GM21576 (cell line): ENCODE measurements around the gene LRRC74A.

Experiments
- ATAC-seq: cut with Tn5 transposase; IDR thresholded peaks from one replicate; pipeline ENCODE4 v1.9.1; 2021; ENCODE audit warnings: mild to moderate bottlenecking, moderate library complexity; ENCODE audit not compliant: unreplicated experiment

Gene LRRC74A

GRCh38 chr14:76844223-76844622, 18.0 kb downstream of the LRRC74A start:
- ATAC-seq = no peak

GRCh38 chr14:76846331-76847047, 20.3 kb downstream of the LRRC74A start:
- ATAC-seq = no peak

GRCh38 chr14:76848879-76849278, 22.7 kb downstream of the LRRC74A start:
- no peak for ATAC-seq

- ATAC-seq = no peak
These were observed 28.9 kb downstream of the LRRC74A start for GRCh38 chr14:76855066-76855465.

DNA sequence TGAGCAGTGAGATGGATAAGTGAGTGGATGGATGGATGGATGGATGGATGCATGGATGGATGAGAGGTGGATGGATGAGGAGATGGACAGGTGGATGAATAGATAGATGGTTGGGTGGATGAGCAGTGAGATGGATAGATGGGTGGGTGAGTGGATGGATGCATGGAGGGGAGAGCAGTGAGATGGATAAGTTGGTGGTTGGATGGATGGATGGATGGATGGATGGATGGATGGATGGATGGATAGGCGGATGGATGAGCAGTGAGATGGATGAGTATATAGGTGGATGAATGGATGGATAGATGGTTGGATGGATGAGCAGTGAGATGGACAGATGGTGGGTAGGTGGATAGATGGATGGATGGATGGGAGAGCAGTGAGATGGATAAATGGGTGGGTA, 30.6 kb downstream of the LRRC74A start:
- ATAC-seq = no peak

GRCh38 chr14:76861574-76862255, 35.5 kb downstream of the LRRC74A start:
- no peak for ATAC-seq

DNA sequence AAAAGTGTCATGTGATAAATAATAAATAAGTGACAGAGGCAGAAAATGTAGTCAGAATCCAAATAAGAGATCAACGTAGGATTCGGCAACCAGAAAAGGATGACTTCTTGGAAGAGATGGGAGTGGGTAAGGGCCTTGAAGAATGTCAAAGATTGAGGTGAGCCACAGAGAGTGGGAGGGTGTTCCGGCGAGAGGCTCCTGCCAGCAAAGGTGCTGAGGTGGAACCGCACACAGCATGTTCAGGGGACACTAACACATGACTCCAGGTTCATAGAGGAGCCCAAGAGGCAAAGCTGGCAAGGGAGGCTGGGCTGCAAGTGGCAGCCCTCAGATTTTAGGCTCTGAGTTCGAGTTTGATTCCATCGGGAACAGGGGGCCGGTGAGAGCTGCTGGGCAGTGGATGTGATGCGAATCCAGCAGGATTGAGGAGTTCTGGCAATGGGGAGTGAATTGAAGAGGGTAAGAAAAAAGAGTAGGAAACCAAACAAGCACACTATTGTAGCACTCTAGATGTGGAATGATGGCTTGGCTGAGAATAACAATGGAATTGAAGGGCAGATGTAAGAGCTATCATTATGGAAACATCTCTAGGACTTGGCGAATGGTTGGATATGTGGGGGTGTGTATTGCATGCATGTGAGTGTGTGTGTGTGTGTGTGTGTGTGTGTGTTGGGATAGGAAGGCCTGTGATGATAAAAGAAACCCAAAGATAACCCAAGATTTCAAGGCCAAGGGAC, 36.5 kb downstream of the LRRC74A start:
- ATAC-seq = no peak

- ATAC-seq = no peak
These were observed 37.7 kb downstream of the LRRC74A start for GRCh38 chr14:76863724-76864407.

DNA sequence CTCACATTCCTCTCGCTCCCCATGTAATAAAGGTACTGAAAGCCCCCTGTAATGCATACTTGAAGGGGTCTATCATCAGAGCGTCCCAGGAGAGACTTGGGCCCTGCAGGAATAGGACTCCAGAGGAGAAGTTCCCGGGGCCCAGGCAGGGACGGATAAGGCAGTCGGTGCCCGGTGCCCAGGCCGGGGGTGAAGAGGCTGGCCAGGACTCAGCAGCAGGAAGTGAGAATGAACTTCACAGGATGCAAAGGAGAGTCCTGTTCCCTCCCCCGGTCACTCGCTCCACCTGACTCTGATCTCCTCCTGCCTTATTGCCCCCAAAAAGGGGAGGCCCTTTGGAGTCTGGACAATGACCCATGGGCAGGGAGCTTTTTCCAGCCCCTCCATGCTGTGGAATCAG, 40.2 kb downstream of the LRRC74A start:
- ATAC-seq = no peak

- ATAC-seq = no peak
These were observed 41.6 kb downstream of the LRRC74A start for GRCh38 chr14:76867516-76868453.

DNA sequence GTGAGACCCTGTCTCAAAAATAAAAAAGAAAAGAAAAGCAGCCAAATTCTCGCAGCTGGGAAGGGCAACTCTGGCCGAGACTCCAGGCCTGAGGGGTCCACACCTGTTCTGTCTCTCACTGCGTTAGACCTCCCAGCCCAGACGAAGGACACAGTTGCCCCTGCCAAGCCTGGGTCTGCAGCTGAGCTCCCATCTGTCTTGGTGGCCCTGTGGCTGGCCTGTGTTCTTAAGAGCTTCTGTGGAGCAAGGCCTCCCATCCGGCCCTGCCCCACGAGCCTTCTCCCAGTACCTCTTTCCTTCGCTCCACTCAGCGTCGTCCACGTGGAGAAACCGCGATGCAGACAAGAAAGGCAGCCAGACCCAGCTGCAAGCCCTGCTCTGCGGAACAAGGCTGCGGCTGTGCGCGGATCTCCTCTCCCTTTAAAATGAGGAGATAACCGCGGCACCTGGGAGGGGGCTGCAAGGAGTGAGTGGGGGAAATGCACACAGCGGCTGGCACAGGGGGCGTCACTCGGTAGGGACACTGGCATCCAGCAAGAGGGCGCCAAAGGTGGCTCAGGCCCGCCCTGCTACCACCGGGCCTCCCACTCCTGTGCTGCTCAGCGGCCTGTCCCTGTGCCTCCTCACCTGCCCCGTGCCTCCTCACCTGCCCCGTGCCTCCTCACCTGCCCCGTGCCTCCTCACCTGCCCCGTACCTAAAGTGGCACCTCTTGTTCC, 42.4 kb downstream of the LRRC74A start:
- no peak for ATAC-seq

- no peak for ATAC-seq
These were observed 44.0 kb downstream of the LRRC74A start for GRCh38 chr14:76870166-76870565.

- ATAC-seq = no peak
These were observed 46.7 kb downstream of the LRRC74A start for GRCh38 chr14:76872796-76873432.

GRCh38 chr14:76874734-76875133, 48.5 kb downstream of the LRRC74A start:
- no peak for ATAC-seq

DNA sequence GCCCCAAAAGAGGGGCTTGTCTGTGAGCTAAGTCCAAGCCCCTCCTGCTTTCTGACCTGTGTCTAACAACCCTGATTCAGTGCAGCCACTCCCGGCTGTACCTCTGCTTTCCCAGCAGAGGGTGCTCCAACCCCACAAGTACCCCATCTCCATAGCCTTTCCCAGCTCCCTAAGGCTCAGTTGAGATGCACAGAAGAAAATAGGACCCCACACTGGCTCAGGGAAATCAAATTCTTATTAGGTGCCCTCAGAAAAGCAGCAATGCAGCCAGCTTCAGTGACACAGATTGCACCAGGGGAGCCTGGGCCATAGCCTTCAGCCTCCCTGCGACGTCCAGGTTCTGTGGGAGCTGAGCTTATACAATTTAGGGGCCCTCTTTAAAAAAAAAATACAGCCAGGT, 49.9 kb downstream of the LRRC74A start:
- ATAC-seq = no peak

DNA sequence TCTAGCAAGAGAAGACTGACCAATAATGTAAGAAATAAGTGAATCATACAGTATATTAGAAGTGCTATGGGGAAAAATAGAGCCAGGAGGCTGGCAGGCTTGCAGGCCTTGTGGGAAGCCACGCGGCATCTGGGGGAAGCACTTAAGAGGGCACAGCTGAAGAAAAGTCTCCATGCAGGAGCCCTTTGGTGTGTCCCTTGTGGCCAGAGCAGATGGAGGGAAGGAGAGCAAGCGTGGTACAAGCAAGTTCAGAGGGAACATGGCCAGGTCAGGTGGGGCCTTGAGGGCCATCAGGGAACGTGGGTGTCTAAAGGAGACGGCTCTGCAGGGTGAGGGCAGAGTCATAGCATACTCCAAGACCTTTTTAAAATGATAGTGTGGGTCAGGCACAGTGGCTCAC, 51.7 kb downstream of the LRRC74A start:
- no peak for ATAC-seq

DNA sequence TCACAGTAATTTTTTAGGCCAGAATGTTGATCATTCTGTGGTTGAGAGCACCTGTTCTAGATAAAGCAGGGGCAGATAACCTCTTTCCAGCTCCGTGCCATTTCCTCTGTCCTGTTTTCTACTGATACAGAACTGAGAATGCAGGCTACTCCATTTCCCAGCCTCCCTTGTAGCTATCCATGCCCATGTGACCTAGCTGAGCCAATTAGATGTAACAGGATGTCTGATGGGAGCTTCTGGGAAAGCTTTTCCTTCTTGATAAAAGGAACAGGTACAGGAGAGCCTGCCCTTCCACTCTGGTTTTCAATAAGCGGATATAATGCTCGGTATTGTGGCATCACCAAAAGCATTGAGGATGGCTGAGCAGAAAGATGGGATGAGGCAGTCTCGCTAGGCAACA, 54.2 kb downstream of the LRRC74A start:
- ATAC-seq = no peak

GRCh38 chr14:76881348-76881747, 55.1 kb downstream of the LRRC74A start:
- ATAC-seq = no peak

DNA sequence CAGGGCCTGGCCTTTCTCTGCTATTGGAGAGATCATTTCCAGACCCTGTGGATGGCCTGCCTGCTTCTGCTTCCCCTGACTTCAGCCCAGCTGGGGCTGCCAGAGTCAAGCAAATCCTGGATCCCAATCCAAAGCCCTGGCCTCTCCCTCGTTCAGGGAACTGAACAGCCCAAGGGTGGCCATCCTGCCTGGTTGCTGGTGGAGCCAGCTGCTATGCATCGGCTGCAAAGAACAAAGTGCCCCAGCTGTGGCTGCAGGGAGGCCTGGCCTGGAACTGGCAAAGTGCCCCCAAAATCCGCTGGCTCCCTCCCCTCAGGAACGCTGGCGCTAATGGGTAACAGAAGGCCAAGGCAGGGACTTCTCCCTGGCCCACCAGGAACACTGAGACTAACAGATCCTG, 56.4 kb downstream of the LRRC74A start:
- no peak for ATAC-seq
